HepG2 (cell line): ENCODE measurements around the gene USP10. TPM values are rescaled to one million over a fixed set of nuclear protein-coding genes. Genes with fewer than 3 reads are reported as not detected.
A peak's percentile ranks its signal among the peaks of the same experiment; 100 is the strongest.

Experiments used
- AKNA ChIP-seq: sonication (generic); formaldehyde crosslinking; IDR thresholded peaks from 2 replicates; pipeline ENCODE4 v1.4.0; 2020; ENCODE audit warnings: missing genetic modification reagents, borderline replicate concordance
- BHLHE40 ChIP-seq: IDR thresholded peaks from 2 replicates; pipeline ENCODE4 v1.6.1; 2011; ENCODE audit warnings: low read length, improper control_type of control experiment
- HNRNPLL ChIP-seq: fragments of 200-400 bp; formaldehyde crosslinking; IDR thresholded peaks from 2 replicates; pipeline ENCODE4 v1.6.1; 2017; ENCODE audit warnings: mild to moderate bottlenecking, low read depth, low read length; ENCODE audit not compliant: poor library complexity, severe bottlenecking
- SMARCC2 ChIP-seq: fragments of 450-650 bp; IDR thresholded peaks from 2 replicates; pipeline ENCODE4 v1.6.1; 2017; ENCODE audit warnings: antibody characterized with exemption, mild to moderate bottlenecking
- SNAI1 ChIP-seq: sonication (generic); formaldehyde crosslinking; IDR thresholded peaks from 2 replicates; pipeline ENCODE4 v1.5.0; 2020; ENCODE audit warnings: mild to moderate bottlenecking, missing genetic modification reagents, borderline replicate concordance
- THAP11 ChIP-seq: IDR thresholded peaks from 2 replicates; pipeline ENCODE4 v1.6.1; 2016; ENCODE audit warnings: missing biosample characterization, missing genetic modification reagents
- ZBED4 ChIP-seq: sonication (generic); formaldehyde crosslinking; IDR thresholded peaks from 2 replicates; pipeline ENCODE4 v1.4.0; 2020; ENCODE audit warnings: missing genetic modification reagents, borderline replicate concordance
- ZFYVE20 ChIP-seq: sonication (generic); formaldehyde crosslinking; IDR thresholded peaks from 2 replicates; pipeline ENCODE4 v1.8.0; 2023; ENCODE audit warnings: low read depth, mild to moderate bottlenecking, moderate library complexity, missing genetic modification reagents, borderline replicate concordance
- ZKSCAN1 ChIP-seq: fragments of 150-350 bp; IDR thresholded peaks from 2 replicates; pipeline ENCODE4 v1.6.1; 2014; ENCODE audit warnings: low read length
- ZMYM2 ChIP-seq: sonication (generic); formaldehyde crosslinking; IDR thresholded peaks from 2 replicates; pipeline ENCODE4 v1.8.0; 2022; ENCODE audit warnings: mild to moderate bottlenecking, missing genetic modification reagents
- ZNF224 ChIP-seq: sonication (generic); formaldehyde crosslinking; IDR thresholded peaks from 2 replicates; pipeline ENCODE4 v1.5.0; 2020; ENCODE audit warnings: mild to moderate bottlenecking, missing genetic modification reagents
- ZNF362 ChIP-seq: sonication (generic); formaldehyde crosslinking; IDR thresholded peaks from 2 replicates; pipeline ENCODE4 v1.4.0; 2020; ENCODE audit warnings: missing genetic modification reagents, mild to moderate bottlenecking, borderline replicate concordance
- ZNF512 ChIP-seq: sonication (generic); formaldehyde crosslinking; IDR thresholded peaks from 2 replicates; pipeline ENCODE4 v1.4.0; 2020; ENCODE audit warnings: mild to moderate bottlenecking, missing genetic modification reagents
- ZNF530 ChIP-seq: sonication (generic); formaldehyde crosslinking; IDR thresholded peaks from 2 replicates; pipeline ENCODE4 v1.5.0; 2020; ENCODE audit warnings: low read depth, mild to moderate bottlenecking, missing genetic modification reagents
- ZNF547 ChIP-seq: sonication (generic); formaldehyde crosslinking; IDR thresholded peaks from 2 replicates; pipeline ENCODE4 v1.5.1; 2020; ENCODE audit warnings: mild to moderate bottlenecking, missing genetic modification reagents
- ZNF737 ChIP-seq: sonication (generic); formaldehyde crosslinking; IDR thresholded peaks from 2 replicates; pipeline ENCODE4 v1.5.0; 2020; ENCODE audit warnings: missing genetic modification reagents, mild to moderate bottlenecking, borderline replicate concordance
- ZNF747 ChIP-seq: sonication (generic); formaldehyde crosslinking; IDR thresholded peaks from 2 replicates; pipeline ENCODE4 v1.8.1; 2023; ENCODE audit warnings: missing genetic modification reagents, mild to moderate bottlenecking, borderline replicate concordance
- polyA plus RNA-seq, 8 experiments: library from polyadenylated mRNA; depleted of rRNA in 3 of 8; stranded (reverse) in 7 of 8; unstranded in 1 of 8; fragments of >200 nt; fragmentation: Illumina TruSeq in 4 of 8; extraction: Trizol in 4 of 8; gene quantifications; 2 replicates each; pipeline versions ENCODE4 v1.2.1 to v1.2.3, GENCODE V29; 2011 to 2016; ENCODE audit warnings: low read depth in 4 of 8, missing spikeins in 1 of 8, mixed read lengths in 1 of 8; ENCODE audit not compliant: insufficient read depth in 1 of 8
- total RNA-seq, 5 experiments: library from RNA; depleted of rRNA; stranded (reverse); fragments of >200 nt; fragmentation: Illumina TruSeq; extraction: Trizol; gene quantifications; 2 replicates each; pipeline ENCODE4 v1.2.3, GENCODE V29; 2016; ENCODE audit warnings: low read depth in 1 of 5

The USP10 gene
- total and polyA plus RNA-seq, 2 of the 13 experiments (the other 11 are each of a cell fraction or from before 2014, with no cell fraction given), result 79.1 to 122 TPM

- no peak for TF ChIP-seq ZNF512 (CRISPR knock-in tag)
- peak; percentile 17 for TF ChIP-seq HNRNPLL
- TF ChIP-seq SNAI1 (CRISPR knock-in tag), result no peak
- no peak for TF ChIP-seq ZNF362 (CRISPR knock-in tag)
- TF ChIP-seq BHLHE40, result no peak; the same call in 1 of the 2 replicates
- no peak for TF ChIP-seq AKNA (CRISPR knock-in tag)
- TF ChIP-seq ZNF530 (CRISPR knock-in tag), result no peak
- no peak for TF ChIP-seq ZMYM2
- peak; percentile 43; the same call in 1 of the 2 replicates for TF ChIP-seq ZNF547 (CRISPR knock-in tag)
- peak; percentile 80 for TF ChIP-seq THAP11 (CRISPR knock-in tag)
- no peak for TF ChIP-seq ZNF737 (CRISPR knock-in tag)
- TF ChIP-seq ZNF224, result no peak; the same call in 1 of the 2 replicates
- no peak for TF ChIP-seq SMARCC2
- peak; percentile 82; the same call in 1 of the 2 replicates for TF ChIP-seq ZBED4 (CRISPR knock-in tag)
- no peak for TF ChIP-seq ZFYVE20 (CRISPR knock-in tag)
- TF ChIP-seq ZKSCAN1, result no peak
- TF ChIP-seq ZNF747 (CRISPR knock-in tag), result peak; percentile 60; the same call in 1 of the 2 replicates
Observed at GRCh38 chr16:84699712-84700445, at the start of gene USP10 (continued).
